Measurements from ENCODE around the gene BEAN1. TPM values are rescaled to one million over a fixed set of nuclear protein-coding genes. Genes with fewer than 3 reads are reported as not detected.

The BEAN1 gene
- total RNA-seq, result not detected
- long read RNA-seq, partial matches to known transcripts, result 0 of 3 reads
- long read RNA-seq, other reads (novel, unspliced or antisense), result 3 of 3 reads

GRCh38 chr16:66427036-66427860 lies at the start of gene BEAN1:
TSS of gene BEAN1 (plus strand) at chr16:66427295. CDS start at chr16:66437677, 10,382 bp downstream.
- DNase-seq (peak in 1 of 2 donors; percentile 24), ATAC-seq (peak; percentile 83)
- intact Hi-C loops (cut with DNase I, micrococcal nuclease), result no loop called here

GRCh38 chr16:66377324-66377723 lies 49.8 kb upstream of the BEAN1 start:
- ATAC-seq (peak; percentile 22), DNase-seq (no peak)
- intact Hi-C loops (cut with DNase I, micrococcal nuclease), result no loop called here

GRCh38 chr16:66378741-66379570 lies 48.1 kb upstream of the BEAN1 start:
- peak; percentile 77 for ATAC-seq
- intact Hi-C loops (cut with DNase I, micrococcal nuclease), result no loop called here
- no peak for DNase-seq

GRCh38 chr16:66379571-66379941 lies 47.5 kb upstream of the BEAN1 start:
- intact Hi-C loops (cut with DNase I, micrococcal nuclease), result no loop called here
- ATAC-seq, result no peak
- DNase-seq, result no peak

- no peak for ATAC-seq
- DNase-seq, result no peak
- intact Hi-C loops (cut with DNase I, micrococcal nuclease), result no loop called here
Observed at GRCh38 chr16:66380421-66380820, 46.7 kb upstream of the BEAN1 start.

- DNase-seq (no peak), ATAC-seq (no peak)
- intact Hi-C loops (cut with DNase I, micrococcal nuclease), result no loop called here
Observed at GRCh38 chr16:66381585-66382170, 45.4 kb upstream of the BEAN1 start.

GRCh38 chr16:66382171-66382965 lies 44.7 kb upstream of the BEAN1 start:
- DNase-seq, result no peak
- intact Hi-C loops (cut with DNase I, micrococcal nuclease), result no loop called here
- ATAC-seq, result no peak

GRCh38 chr16:66382966-66383299 lies 44.2 kb upstream of the BEAN1 start:
- ATAC-seq (no peak), DNase-seq (no peak)
- intact Hi-C loops (cut with DNase I, micrococcal nuclease), result no loop called here

- ATAC-seq (no peak), DNase-seq (no peak)
- intact Hi-C loops (cut with DNase I, micrococcal nuclease), result no loop called here
Observed at GRCh38 chr16:66383551-66383950, 43.5 kb upstream of the BEAN1 start.

GRCh38 chr16:66385415-66385814 lies 41.7 kb upstream of the BEAN1 start:
- ATAC-seq, result no peak
- no peak for DNase-seq
- intact Hi-C loops (cut with DNase I, micrococcal nuclease), result no loop called here

- no peak for ATAC-seq
- peak in 1 of 2 donors; percentile 11 for DNase-seq
- intact Hi-C loops (cut with DNase I, micrococcal nuclease), result no loop called here
Observed at GRCh38 chr16:66386629-66387622, 40.2 kb upstream of the BEAN1 start.

GRCh38 chr16:66387817-66388332 lies 39.2 kb upstream of the BEAN1 start:
- intact Hi-C loops (cut with DNase I, micrococcal nuclease), result no loop called here
- ATAC-seq (no peak), DNase-seq (peak in 1 of 2 donors; percentile 11)

- DNase-seq, result no peak
- no peak for ATAC-seq
Observed at GRCh38 chr16:66388350-66389139, 38.5 kb upstream of the BEAN1 start.

GRCh38 chr16:66389256-66390176 lies 37.6 kb upstream of the BEAN1 start:
- intact Hi-C loops (cut with DNase I, micrococcal nuclease), result no loop called here
- ATAC-seq (no peak), DNase-seq (peak in 1 of 2 donors; percentile 8)

More at GRCh38 chr16:66388350-66389139, 38.5 kb upstream of the BEAN1 start:
- intact Hi-C loops (cut with DNase I, micrococcal nuclease), result no loop called here

GRCh38 chr16:66390346-66391108 lies 36.6 kb upstream of the BEAN1 start:
- DNase-seq (no peak), ATAC-seq (no peak)
- intact Hi-C loops (cut with DNase I, micrococcal nuclease), result no loop called here
